CD1c-positive myeloid dendritic cell (primary cell): ENCODE results near the gene NAP1L4.

Experiments used
- DNase-seq: peaks from one replicate; pipeline ENCODE4 v3.0.0-alpha.2; 2016; ENCODE audit errors: extremely low spot score

NAP1L4 gene

DNA sequence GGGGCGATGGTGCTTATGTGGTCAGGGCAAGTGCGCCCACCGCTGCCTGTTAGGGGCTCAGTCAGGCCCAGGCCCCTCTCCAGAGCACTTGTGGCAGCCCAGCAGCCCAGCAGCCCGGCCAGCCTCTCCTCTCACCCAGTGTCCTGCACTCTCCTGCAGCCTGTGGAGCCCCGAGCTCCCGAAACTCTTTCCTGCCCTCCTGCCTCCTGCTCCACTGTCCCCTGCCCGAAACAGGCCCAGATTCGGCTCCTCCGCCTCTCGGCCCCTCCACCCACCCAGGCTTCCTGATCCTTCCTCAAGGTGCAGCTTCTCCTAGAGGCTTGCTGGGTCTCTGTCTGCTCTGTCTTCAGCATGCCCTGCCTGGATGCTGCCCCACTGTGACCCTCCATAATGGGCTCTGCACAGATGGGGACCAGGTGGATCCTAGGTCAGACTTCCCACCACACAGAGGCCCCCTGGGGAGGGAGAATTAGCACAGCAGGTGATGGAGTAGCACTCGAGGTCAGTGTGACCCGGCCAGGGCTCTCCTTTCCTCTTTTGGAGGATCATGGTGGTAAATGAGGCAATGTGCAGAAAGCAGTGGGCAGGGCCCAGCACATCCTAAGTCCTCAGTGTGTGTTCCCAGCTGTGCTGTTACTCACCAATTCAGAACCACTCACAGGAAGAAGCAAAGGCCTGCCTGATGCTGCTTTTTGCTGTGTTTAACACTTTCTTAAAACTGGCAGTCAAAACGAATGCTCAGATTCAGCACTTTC, 18.6 kb upstream of the NAP1L4 start:
- DNase-seq, result peak; percentile 11

DNA sequence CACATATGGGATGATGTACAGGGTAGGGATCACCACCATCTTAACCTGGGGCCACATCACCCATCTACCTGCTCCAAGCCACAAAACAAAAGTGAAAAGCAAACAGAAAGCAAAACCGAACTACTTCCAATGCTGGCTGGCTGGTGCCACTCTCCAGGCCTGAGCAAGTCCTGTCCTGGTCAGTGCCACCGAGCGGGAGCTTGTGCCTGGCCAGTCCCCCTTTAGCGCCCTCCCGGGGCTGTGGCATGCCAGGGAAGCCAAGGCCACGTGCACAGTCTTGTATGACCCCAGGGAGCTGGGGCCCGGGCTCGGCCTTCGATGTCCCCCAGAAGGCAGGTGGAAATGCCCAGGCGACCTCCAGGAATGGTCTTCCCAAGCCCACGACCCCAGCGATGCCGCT, 17.9 kb upstream of the NAP1L4 start:
- DNase-seq, result no peak

- no peak for DNase-seq
These were observed 17.4 kb upstream of the NAP1L4 start for GRCh38 chr11:3009481-3009880.

DNA sequence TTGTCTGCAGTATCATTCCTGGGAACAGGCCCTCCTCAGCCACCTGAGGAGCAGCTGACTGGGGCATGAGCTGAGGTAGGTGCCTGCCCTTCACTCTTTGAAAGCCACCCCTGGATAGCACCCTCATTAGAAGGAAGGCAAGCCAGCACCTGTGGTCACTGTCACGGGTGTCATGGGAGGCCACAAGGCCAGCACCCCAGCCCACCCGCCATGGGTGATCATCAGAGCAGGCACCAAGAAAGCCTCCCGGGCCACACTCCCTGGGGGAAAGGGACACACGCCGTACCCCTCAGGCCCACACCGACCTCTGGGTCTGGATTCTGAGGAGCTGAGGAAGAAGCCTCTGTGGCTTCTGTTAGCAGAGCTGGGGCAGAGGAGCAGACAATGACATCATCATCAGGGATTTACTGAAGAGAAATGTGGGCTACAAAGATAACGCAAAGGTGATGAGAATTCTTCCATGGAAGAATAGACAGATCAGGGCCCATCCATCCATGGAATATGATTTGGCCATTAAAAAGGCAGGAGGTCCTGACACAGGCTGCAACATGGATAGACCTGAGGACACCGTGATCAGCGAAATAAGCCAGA, 16.7 kb upstream of the NAP1L4 start:
- DNase-seq, result no peak

DNA sequence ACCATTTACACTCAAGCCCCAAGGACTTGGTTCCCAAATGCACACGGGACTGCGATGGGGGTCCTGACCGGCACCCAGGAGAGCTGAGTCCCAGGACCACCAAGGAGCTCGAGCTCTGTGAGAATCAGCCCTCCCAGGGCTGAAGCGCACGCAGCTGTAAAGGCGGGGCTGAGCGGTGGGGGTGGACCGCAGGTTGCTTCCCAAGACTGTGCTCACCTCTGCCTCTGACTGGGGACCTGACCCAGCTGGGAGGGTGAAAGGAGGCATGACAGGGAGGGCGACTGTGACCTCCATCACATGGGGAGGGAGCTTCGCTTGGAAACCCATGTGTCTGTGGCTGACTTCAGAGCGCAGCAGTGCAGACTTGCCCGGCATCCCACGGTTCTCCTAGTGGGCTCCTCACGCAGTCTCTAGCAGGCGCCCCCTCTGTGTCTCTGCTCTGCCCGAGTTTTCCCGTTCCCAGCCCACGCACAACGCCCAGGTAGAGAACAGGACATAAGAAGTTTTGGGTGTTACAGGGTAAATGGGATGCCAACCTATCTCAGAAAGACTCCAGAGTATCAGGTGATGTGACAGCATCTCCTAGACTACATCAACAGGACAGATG, 15.4 kb upstream of the NAP1L4 start:
- DNase-seq, result no peak

DNA sequence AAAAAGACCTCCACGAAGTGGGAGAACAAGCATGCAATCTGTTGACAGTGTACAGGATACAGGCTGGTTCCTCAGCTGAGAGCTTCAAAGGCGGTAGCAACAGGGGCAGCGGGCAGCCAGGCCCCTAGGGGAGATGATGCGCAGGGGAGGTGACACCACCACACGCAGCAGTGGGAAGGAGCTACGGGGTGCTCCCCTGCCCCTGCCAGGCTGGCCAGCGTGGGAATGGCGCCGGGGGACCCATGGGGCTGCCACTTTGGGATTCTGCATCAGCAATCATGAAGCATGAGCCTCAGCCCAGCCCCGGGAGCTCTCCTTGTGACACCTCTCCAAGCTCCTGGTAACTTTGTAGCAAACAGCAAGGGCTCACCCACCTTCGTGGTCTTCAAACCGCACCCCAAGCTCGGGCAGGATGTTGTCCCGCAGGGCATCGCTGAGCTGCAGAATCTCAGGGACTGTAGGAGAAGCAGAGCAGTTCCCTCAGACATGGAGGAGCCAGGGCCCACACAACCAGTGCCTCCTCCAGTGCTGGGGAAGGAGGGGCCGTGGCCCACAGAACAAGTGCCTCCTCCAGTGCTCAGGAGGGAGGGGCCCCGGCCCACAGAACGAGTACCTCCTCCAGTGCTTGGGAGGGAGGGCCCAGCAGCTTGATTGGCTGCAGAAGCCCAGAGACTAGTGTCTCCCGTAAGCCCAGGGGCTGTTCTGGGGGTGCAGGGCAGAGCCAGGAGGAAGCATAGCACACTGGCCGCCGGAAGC, 14.6 kb upstream of the NAP1L4 start:
- DNase-seq, result no peak

- DNase-seq, result no peak
These were observed 12.4 kb upstream of the NAP1L4 start for GRCh38 chr11:3004481-3004880.

DNA sequence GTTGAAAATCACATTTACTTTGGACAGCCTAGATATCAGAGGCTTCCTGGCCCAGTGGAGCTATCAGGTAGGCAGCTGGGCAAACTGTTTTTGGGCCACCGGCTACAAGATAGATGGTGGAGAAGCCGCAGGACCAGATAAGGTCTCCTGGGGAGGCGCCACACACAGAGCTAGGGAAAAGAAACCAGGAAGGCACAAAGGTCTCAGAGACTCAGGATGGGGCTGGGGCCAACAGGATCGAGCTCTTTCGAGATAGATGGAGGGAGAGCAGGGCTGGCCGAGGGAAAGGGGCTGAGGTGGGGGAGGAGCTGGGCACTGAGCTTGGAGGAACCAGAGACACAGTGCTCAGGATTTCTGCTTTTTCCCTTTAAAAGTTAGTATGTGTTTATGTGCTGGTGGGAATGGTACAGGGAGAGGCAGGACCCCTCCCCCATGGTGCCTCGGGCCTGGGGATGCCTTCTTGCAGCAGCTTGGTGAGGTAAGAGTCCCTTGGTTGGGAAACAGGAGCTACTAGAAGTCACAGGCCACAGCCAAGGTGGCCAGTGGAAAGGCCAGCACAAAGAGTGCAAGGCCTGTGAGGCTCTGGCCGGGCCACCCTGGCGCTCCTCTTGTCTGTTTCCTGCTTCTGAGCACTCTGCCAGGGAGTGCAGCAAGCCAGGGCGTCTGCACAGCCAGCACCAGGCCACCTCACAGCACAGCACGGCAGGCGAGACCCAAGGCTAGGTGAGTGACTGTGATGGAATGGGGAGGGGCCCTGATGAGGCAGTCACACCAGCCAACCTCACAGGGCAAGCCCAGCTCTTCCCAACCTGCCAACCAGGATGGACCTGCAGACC, 11.5 kb upstream of the NAP1L4 start:
- no peak for DNase-seq

GRCh38 chr11:3002871-3003270, 10.7 kb upstream of the NAP1L4 start:
- no peak for DNase-seq

DNA sequence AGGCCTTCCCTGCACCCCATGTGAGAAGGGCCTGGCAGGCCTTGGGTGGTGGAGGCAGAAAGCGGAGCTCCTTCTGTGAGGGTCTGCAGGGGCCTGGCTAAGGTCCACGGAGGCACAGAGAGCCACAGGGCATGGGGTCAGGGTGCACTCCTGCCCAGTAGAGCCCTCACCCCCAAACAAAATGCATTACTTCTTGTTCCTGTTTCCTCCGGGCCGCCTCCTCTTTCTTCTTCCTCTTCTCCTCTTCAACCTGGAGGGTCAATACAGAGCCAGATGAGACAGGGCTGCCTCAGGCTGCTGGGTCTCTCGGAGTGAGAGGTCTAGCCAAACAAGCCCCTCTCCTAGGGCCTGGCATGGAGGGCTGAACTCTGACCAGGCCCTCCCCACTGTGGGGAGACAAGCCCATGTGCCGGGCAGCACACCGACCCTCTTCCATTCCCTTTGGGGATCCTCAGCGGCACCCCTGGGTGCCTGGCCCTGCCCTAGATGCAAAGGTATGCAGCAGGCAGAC, 10.3 kb upstream of the NAP1L4 start:
- DNase-seq, result peak; percentile 12

- DNase-seq, result no peak
These were observed 9.4 kb upstream of the NAP1L4 start for GRCh38 chr11:3001496-3001895.

GRCh38 chr11:3000032-3000961, 8.2 kb upstream of the NAP1L4 start:
- no peak for DNase-seq

DNA sequence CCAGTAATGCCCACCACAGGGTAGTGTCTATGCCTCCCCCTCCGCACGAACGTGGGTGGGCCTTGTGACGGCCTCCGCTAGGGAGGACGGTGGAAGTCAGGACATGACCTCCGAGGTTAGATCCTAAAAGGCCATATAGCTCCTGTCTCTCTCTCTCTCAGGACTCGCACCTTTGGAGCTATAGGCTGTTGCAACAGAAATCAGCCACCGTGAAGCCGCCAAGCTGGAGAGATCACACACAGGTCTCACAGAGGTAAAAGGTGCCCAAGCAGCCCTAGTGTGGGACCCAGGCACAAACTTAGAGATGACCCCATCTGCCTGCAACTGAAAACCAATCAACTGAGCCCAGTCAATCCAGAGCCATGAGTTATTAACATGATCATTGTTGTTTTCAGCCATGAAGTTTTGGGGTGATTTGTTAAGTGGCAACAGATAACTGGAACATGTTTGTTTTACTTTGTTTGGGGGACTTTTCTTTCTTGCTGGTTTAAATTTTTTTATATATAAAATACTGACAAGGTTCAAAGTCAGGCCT, 7.4 kb upstream of the NAP1L4 start:
- DNase-seq, result no peak

GRCh38 chr11:2998073-2998850, 6.1 kb upstream of the NAP1L4 start:
- DNase-seq, result no peak

DNA sequence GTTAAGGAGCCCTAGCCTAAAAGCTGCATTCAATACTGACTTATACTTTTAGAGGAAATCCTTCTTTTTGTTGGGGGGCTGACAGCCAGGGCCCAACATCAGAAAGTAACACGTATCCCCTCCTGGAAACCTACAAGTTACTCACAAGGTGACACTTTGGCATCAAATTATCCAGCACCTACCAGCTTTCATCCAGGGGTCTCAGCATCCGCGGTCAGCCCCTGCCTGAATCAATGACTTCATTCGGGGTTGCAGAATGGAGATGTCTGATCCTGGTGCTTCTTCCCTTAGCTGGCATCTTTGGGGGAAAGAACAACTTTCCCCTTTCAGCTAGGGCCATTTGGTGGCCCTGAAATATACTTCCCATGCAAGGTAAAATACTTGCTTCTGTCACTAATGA, 5.3 kb upstream of the NAP1L4 start:
- DNase-seq, result no peak

- DNase-seq, result no peak
These were observed 4.8 kb upstream of the NAP1L4 start for GRCh38 chr11:2996976-2997375.

GRCh38 chr11:2995893-2996554, 3.9 kb upstream of the NAP1L4 start:
- DNase-seq, result no peak

DNA sequence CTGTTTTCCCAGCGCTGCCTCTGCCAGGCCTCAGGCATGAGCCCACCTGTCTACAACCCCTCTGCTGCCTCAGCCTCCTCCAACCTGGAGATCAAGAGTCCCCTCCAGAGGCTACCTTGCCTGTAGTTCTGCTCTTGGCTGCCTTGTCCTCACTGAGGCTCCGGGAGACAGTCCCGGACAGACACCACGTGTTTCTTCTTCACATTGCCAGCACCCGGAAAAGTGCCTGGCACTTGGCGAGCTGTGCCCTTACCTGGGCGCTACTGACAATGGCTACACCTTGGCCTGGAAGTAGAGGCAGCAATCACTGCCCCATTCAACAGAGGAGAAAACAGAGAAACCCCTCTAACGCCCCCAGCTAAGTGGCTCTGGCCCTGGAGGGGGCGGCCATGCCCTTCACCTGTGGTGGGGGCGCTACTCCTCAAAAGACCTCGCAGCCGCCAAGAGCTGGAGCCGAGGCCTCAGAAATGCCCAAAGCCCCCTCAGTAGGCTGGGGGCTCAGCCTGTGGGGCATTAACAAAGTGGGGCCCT, 3.0 kb upstream of the NAP1L4 start:
- no peak for DNase-seq
